WTC11 (cell line): Measurements from ENCODE around the gene RARA. TPM values are rescaled to one million over a fixed set of nuclear protein-coding genes. Genes with fewer than 3 reads are reported as not detected.

Source experiments
- ATAC-seq: fragments of 200-7000 bp; cut with Tn5 transposase; 2 replicates; pipeline ENCODE4 v1.10.0; 2021; ENCODE audit warnings: mild to moderate bottlenecking, moderate library complexity
- CTCF ChIA-PET: fragments of 300-600 bp; sonication (Branson Sonifier 250); formaldehyde crosslinking; loops from one replicate; lab custom pipeline; 2021; ENCODE audit warnings: antibody characterized with exemption; lab: Charles Lee
- POLR2A ChIA-PET: fragments of 350-600 bp; sonication (Branson Sonifier 250); formaldehyde crosslinking; loops from one replicate; lab custom pipeline; 2021; ENCODE audit warnings: antibody characterized with exemption; lab: Charles Lee
- DNase-seq: peaks from one replicate; pipeline ENCODE4 v3.0.0; 2021; ENCODE audit warnings: low spot score
- H3K27ac Mint-ChIP-seq: 2 replicates; pipeline ENCODE4 v1.8.0; 2021; ENCODE audit warnings: mixed read lengths
- H3K27me3 Mint-ChIP-seq: 2 replicates; pipeline ENCODE4 v1.8.0; 2021; ENCODE audit warnings: low read depth, mild to moderate bottlenecking, moderate library complexity, mixed read lengths
- H3K36me3 Mint-ChIP-seq: 2 replicates; pipeline ENCODE4 v1.8.0; 2021; ENCODE audit warnings: mixed read lengths
- H3K4me1 Mint-ChIP-seq: 2 replicates; pipeline ENCODE4 v1.8.0; 2022; ENCODE audit warnings: mixed read lengths
- H3K4me3 Mint-ChIP-seq: 2 replicates; pipeline ENCODE4 v1.8.0; 2021; ENCODE audit warnings: mild to moderate bottlenecking, moderate library complexity, mixed read lengths
- H3K9me3 Mint-ChIP-seq: 2 replicates; pipeline ENCODE4 v1.8.0; 2021; ENCODE audit warnings: mixed read lengths
- ATF3 ChIP-seq: sonication (generic); formaldehyde crosslinking; conservative IDR thresholded peaks from 2 replicates; pipeline ENCODE4 v1.8.1; 2022; ENCODE audit warnings: mild to moderate bottlenecking, missing genetic modification reagents
- CREB1 ChIP-seq: sonication (generic); formaldehyde crosslinking; IDR thresholded peaks from 2 replicates; pipeline ENCODE4 v1.8.0; 2023; ENCODE audit warnings: mild to moderate bottlenecking, missing genetic modification reagents
- ETV6 ChIP-seq: sonication (generic); formaldehyde crosslinking; IDR thresholded peaks from 2 replicates; pipeline ENCODE4 v1.8.1; 2022; ENCODE audit warnings: mild to moderate bottlenecking, missing genetic modification reagents
- FOXJ3 ChIP-seq: sonication (generic); formaldehyde crosslinking; IDR thresholded peaks from 2 replicates; pipeline ENCODE4 v1.9.0; 2021; ENCODE audit warnings: missing genetic modification reagents, mild to moderate bottlenecking, borderline replicate concordance
- FOXK1 ChIP-seq: sonication (generic); formaldehyde crosslinking; IDR thresholded peaks from 2 replicates; pipeline ENCODE4 v1.8.0; 2022; ENCODE audit warnings: mild to moderate bottlenecking, moderate library complexity, missing genetic modification reagents
- GABPB1 ChIP-seq: sonication (generic); formaldehyde crosslinking; IDR thresholded peaks from 2 replicates; pipeline ENCODE4 v1.8.1; 2023; ENCODE audit warnings: mild to moderate bottlenecking, missing genetic modification reagents
- GRHL2 ChIP-seq: fragments of 250-450 bp; sonication (Bioruptor Pico); IDR thresholded peaks from 2 replicates; pipeline ENCODE4 v1.8.0; 2022; ENCODE audit warnings: mild to moderate bottlenecking, moderate library complexity; ENCODE audit not compliant: insufficient replicate concordance, severe bottlenecking
- GTF2I ChIP-seq: fragments of 250-450 bp; sonication (Bioruptor Pico); conservative IDR thresholded peaks from 2 replicates; pipeline ENCODE4 v1.4.0; 2021; ENCODE audit warnings: mild to moderate bottlenecking
- IRF2 ChIP-seq: sonication (generic); formaldehyde crosslinking; IDR thresholded peaks from 2 replicates; pipeline ENCODE4 v1.8.0; 2022; ENCODE audit warnings: low read depth, missing genetic modification reagents, borderline replicate concordance
- NFYB ChIP-seq: sonication (generic); formaldehyde crosslinking; conservative IDR thresholded peaks from 2 replicates; pipeline ENCODE4 v1.8.0; 2022; ENCODE audit warnings: low read depth, missing genetic modification reagents
- NR1H2 ChIP-seq: sonication (generic); formaldehyde crosslinking; IDR thresholded peaks from 2 replicates; pipeline ENCODE4 v1.9.0; 2021; ENCODE audit warnings: mild to moderate bottlenecking, moderate library complexity, missing genetic modification reagents
- NR2C2 ChIP-seq: sonication (generic); formaldehyde crosslinking; IDR thresholded peaks from 2 replicates; pipeline ENCODE4 v1.8.0; 2022; ENCODE audit warnings: mild to moderate bottlenecking, missing genetic modification reagents
- OVOL2 ChIP-seq: fragments of 250-450 bp; sonication (Bioruptor Pico); IDR thresholded peaks from 2 replicates; pipeline ENCODE4 v1.9.0; 2021; ENCODE audit warnings: mild to moderate bottlenecking, borderline replicate concordance
- SMAD3 ChIP-seq: sonication (generic); formaldehyde crosslinking; IDR thresholded peaks from 2 replicates; pipeline ENCODE4 v1.8.0; 2022; ENCODE audit warnings: missing genetic modification reagents, mild to moderate bottlenecking, borderline replicate concordance
- SMAD4 ChIP-seq: sonication (generic); formaldehyde crosslinking; IDR thresholded peaks from 2 replicates; pipeline ENCODE4 v1.8.0; 2022; ENCODE audit warnings: mild to moderate bottlenecking, missing genetic modification reagents
- SOX15 ChIP-seq: fragments of 250-450 bp; sonication (Bioruptor Pico); IDR thresholded peaks from 2 replicates; pipeline ENCODE4 v1.9.0; 2021; ENCODE audit warnings: mild to moderate bottlenecking
- ZBTB21 ChIP-seq: sonication (generic); formaldehyde crosslinking; IDR thresholded peaks from 2 replicates; pipeline ENCODE4 v1.8.1; 2023; ENCODE audit warnings: mild to moderate bottlenecking, missing genetic modification reagents, borderline replicate concordance
- ZNF317 ChIP-seq: sonication (generic); formaldehyde crosslinking; IDR thresholded peaks from 2 replicates; pipeline ENCODE4 v1.8.1; 2023; ENCODE audit warnings: low read depth, mild to moderate bottlenecking, moderate library complexity, missing genetic modification reagents, borderline replicate concordance
- total RNA-seq: library from RNA; stranded (reverse); gene quantifications from 3 replicates; pipeline ENCODE4 v1.2.3, GENCODE V29; 2021
- TF ChIP-seq, protein P1 (sequence below): sonication (generic); formaldehyde crosslinking; IDR thresholded peaks from 2 replicates; pipeline ENCODE4 v1.8.1; 2022; ENCODE audit warnings: mild to moderate bottlenecking, missing genetic modification reagents, moderate library complexity, borderline replicate concordance
- TF ChIP-seq, protein P2 (sequence below): fragments of 200-600 bp; IDR thresholded peaks from 2 replicates; pipeline ENCODE4 v1.8.0; 2022; ENCODE audit warnings: antibody characterized with exemption
- TF ChIP-seq, protein P3 (sequence below): sonication (generic); formaldehyde crosslinking; IDR thresholded peaks from 2 replicates; pipeline ENCODE4 v1.8.0; 2023; ENCODE audit warnings: missing genetic modification reagents
- TF ChIP-seq, protein P4 (sequence below): sonication (generic); formaldehyde crosslinking; IDR thresholded peaks from 2 replicates; pipeline ENCODE4 v1.8.1; 2023; ENCODE audit warnings: mild to moderate bottlenecking, missing genetic modification reagents
- TF ChIP-seq, protein P5 (sequence below): sonication (generic); formaldehyde crosslinking; IDR thresholded peaks from 2 replicates; pipeline ENCODE4 v1.8.1; 2023; ENCODE audit warnings: mild to moderate bottlenecking, missing genetic modification reagents, borderline replicate concordance

RARA gene
- total RNA-seq, 1 experiment from 2014 or later: 20.7 TPM

DNA sequence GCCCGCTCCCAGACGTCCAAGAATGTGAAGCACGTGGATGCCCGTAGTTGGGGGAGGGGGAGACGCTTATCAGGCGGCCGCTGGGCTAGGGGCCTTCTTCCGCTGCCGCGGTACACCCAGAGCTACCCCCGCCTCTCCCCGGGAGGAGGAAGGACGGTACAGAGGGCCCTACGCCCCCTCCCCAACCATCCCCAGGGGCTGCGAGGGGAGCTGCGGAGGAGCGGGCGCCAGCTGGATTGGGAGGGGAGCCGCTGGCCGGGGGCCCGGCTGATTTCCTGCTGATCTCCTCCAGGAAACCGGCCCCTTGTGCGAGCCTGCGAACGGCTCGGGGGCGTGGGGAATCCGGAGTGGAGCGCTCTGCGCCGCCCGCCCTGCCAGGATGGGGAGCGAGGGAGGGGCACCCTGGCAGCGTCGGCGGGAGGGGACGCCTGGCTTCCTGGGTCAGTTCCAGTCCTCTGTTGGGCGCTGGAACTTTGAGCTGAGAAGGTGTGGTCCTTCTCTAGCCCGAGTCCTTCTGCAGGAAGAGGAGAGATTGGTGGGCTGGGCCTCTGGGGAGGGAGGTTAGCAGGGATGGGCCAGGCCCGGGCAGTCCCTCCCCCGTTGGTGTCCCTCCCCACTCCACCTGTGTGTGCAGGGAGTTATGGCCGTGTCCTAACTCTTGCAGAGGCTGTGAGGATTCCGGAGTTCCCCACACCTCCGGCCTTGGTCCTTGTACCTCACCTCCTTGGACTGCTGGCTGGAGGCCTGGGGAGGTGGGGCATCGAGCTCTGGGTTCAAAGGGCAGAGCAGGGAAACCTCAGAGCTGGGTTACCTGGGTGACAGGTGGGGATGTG, 36.4 kb downstream of the RARA start (continued):
- TF ChIP-seq, protein P1, sequence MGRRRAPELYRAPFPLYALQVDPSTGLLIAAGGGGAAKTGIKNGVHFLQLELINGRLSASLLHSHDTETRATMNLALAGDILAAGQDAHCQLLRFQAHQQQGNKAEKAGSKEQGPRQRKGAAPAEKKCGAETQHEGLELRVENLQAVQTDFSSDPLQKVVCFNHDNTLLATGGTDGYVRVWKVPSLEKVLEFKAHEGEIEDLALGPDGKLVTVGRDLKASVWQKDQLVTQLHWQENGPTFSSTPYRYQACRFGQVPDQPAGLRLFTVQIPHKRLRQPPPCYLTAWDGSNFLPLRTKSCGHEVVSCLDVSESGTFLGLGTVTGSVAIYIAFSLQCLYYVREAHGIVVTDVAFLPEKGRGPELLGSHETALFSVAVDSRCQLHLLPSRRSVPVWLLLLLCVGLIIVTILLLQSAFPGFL (CRISPR knock-in tag): no peak
- TF ChIP-seq NR2C2 (no peak), ATF3 (CRISPR knock-in tag) (no peak), GRHL2 (CRISPR knock-in tag) (no peak), SMAD4 (CRISPR knock-in tag) (no peak), FOXJ3 (CRISPR knock-in tag) (no peak), GABPB1 (CRISPR knock-in tag) (peak; percentile 55; the same call in 1 of the 2 replicates), FOXK1 (no peak), ETV6 (CRISPR knock-in tag) (peak; percentile 52; the same call in 1 of the 2 replicates), IRF2 (CRISPR knock-in tag) (no peak), SOX15 (no peak), NFYB (CRISPR knock-in tag) (no peak), OVOL2 (CRISPR knock-in tag) (no peak), GTF2I (CRISPR knock-in tag) (no peak), ZNF317 (CRISPR knock-in tag) (no peak), NR1H2 (CRISPR knock-in tag) (no peak)
- TF ChIP-seq, protein P2, sequence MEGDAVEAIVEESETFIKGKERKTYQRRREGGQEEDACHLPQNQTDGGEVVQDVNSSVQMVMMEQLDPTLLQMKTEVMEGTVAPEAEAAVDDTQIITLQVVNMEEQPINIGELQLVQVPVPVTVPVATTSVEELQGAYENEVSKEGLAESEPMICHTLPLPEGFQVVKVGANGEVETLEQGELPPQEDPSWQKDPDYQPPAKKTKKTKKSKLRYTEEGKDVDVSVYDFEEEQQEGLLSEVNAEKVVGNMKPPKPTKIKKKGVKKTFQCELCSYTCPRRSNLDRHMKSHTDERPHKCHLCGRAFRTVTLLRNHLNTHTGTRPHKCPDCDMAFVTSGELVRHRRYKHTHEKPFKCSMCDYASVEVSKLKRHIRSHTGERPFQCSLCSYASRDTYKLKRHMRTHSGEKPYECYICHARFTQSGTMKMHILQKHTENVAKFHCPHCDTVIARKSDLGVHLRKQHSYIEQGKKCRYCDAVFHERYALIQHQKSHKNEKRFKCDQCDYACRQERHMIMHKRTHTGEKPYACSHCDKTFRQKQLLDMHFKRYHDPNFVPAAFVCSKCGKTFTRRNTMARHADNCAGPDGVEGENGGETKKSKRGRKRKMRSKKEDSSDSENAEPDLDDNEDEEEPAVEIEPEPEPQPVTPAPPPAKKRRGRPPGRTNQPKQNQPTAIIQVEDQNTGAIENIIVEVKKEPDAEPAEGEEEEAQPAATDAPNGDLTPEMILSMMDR: no peak
- TF ChIP-seq, protein P3, sequence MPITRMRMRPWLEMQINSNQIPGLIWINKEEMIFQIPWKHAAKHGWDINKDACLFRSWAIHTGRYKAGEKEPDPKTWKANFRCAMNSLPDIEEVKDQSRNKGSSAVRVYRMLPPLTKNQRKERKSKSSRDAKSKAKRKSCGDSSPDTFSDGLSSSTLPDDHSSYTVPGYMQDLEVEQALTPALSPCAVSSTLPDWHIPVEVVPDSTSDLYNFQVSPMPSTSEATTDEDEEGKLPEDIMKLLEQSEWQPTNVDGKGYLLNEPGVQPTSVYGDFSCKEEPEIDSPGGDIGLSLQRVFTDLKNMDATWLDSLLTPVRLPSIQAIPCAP: no peak

- CTCF ChIA-PET: interaction anchor here (0.9 to 5.0 kb wide), 16 partner anchors 9 to 269 kb away, joined by 3 to 56 read pairs (median 7); partner anchors contain the start of genes RARA and WIPF2
- peaks cover 54% of the 10 kb centered on the region for H3K27me3 Mint-ChIP-seq
- POLR2A ChIA-PET: interaction anchor here (1.0 to 2.7 kb wide), 6 partner anchors 9 to 127 kb away, joined by 3 to 10 read pairs (median 8); partner anchors contain the start of gene RARA
- peaks cover 6% of the 10 kb centered on the region; the same call in 1 of the 2 replicates for H3K36me3 Mint-ChIP-seq
- H3K4me1 Mint-ChIP-seq: peaks cover 72% of the 10 kb centered on the region
- TF ChIP-seq ZBTB21 (no peak), ZNF317 (CRISPR knock-in tag) (no peak), CREB1 (no peak), IRF2 (CRISPR knock-in tag) (no peak), SMAD3 (CRISPR knock-in tag) (no peak)
- TF ChIP-seq, protein P4, sequence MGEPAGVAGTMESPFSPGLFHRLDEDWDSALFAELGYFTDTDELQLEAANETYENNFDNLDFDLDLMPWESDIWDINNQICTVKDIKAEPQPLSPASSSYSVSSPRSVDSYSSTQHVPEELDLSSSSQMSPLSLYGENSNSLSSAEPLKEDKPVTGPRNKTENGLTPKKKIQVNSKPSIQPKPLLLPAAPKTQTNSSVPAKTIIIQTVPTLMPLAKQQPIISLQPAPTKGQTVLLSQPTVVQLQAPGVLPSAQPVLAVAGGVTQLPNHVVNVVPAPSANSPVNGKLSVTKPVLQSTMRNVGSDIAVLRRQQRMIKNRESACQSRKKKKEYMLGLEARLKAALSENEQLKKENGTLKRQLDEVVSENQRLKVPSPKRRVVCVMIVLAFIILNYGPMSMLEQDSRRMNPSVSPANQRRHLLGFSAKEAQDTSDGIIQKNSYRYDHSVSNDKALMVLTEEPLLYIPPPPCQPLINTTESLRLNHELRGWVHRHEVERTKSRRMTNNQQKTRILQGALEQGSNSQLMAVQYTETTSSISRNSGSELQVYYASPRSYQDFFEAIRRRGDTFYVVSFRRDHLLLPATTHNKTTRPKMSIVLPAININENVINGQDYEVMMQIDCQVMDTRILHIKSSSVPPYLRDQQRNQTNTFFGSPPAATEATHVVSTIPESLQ (CRISPR knock-in tag): no peak
- TF ChIP-seq, protein P5, sequence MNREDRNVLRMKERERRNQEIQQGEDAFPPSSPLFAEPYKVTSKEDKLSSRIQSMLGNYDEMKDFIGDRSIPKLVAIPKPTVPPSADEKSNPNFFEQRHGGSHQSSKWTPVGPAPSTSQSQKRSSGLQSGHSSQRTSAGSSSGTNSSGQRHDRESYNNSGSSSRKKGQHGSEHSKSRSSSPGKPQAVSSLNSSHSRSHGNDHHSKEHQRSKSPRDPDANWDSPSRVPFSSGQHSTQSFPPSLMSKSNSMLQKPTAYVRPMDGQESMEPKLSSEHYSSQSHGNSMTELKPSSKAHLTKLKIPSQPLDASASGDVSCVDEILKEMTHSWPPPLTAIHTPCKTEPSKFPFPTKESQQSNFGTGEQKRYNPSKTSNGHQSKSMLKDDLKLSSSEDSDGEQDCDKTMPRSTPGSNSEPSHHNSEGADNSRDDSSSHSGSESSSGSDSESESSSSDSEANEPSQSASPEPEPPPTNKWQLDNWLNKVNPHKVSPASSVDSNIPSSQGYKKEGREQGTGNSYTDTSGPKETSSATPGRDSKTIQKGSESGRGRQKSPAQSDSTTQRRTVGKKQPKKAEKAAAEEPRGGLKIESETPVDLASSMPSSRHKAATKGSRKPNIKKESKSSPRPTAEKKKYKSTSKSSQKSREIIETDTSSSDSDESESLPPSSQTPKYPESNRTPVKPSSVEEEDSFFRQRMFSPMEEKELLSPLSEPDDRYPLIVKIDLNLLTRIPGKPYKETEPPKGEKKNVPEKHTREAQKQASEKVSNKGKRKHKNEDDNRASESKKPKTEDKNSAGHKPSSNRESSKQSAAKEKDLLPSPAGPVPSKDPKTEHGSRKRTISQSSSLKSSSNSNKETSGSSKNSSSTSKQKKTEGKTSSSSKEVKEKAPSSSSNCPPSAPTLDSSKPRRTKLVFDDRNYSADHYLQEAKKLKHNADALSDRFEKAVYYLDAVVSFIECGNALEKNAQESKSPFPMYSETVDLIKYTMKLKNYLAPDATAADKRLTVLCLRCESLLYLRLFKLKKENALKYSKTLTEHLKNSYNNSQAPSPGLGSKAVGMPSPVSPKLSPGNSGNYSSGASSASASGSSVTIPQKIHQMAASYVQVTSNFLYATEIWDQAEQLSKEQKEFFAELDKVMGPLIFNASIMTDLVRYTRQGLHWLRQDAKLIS (CRISPR knock-in tag): no peak
- H3K27ac Mint-ChIP-seq: peak overlapping the region; percentile 31
- ATAC-seq (no peak), DNase-seq (peak; percentile 32)
- H3K4me3 Mint-ChIP-seq: peak overlapping the region; percentile 76
- no peaks in the 10 kb centered on the region for H3K9me3 Mint-ChIP-seq
Measured at GRCh38 chr17:40345994-40346764, 37.2 kb downstream of the RARA start.
